HG03342 (cell line): ENCODE results near the gene SIAH3.
"Not testable (repeated sequence)": the region's sequence is repeated elsewhere in the genome, so short reads cannot be mapped to it uniquely, and the experiment has no call there.

Experiments used
- ATAC-seq: cut with Tn5 transposase; IDR thresholded peaks from one replicate; pipeline ENCODE4 v1.9.1; 2021; ENCODE audit warnings: mild to moderate bottlenecking, moderate library complexity; ENCODE audit not compliant: unreplicated experiment

The SIAH3 gene

DNA sequence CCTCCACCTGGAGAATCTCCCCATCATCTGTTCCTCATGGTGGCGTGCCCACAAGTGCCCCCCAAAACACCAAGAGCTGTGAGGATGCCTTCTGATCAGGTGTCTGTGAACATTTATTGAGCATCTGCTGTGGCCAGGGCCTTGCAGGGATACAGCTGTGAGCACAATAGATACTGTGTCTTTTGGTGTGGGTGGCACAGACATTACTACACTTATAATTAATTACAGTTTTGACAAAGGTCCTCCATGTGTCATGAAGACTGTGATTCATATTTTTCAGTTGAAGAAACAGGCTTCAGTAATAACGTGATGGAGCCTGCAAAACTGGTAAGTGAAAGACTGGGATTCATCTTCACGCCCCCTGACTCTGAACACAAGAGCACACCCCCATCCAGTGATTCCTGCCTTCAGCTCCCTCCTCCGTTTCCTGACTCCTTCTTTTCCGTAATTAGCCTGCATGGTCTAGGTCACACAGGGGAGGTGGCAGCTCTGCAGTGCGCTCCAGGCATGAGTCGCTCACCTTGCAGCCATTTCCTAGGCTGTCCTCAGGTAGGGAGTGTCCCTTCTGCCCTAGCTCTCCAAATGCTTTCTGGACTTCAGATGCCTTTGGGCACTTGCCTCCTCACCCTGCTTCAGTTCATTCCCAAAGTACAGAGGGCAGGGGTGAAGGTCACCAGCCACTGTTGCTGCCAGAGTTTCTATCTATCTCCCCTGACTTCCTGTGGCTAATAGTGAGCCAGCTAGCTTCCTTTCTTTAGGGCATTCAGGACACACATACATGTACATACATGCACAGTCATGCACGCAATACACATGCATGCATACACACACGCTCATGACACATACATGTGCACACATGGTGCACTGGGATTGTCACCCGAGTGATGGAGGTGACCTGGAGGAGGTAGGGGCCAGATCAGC is 66.5 kb downstream of the SIAH3 start:
- ATAC-seq = no peak

GRCh38 chr13:45783346-45784043 is 68.1 kb downstream of the SIAH3 start:
- no peak for ATAC-seq

DNA sequence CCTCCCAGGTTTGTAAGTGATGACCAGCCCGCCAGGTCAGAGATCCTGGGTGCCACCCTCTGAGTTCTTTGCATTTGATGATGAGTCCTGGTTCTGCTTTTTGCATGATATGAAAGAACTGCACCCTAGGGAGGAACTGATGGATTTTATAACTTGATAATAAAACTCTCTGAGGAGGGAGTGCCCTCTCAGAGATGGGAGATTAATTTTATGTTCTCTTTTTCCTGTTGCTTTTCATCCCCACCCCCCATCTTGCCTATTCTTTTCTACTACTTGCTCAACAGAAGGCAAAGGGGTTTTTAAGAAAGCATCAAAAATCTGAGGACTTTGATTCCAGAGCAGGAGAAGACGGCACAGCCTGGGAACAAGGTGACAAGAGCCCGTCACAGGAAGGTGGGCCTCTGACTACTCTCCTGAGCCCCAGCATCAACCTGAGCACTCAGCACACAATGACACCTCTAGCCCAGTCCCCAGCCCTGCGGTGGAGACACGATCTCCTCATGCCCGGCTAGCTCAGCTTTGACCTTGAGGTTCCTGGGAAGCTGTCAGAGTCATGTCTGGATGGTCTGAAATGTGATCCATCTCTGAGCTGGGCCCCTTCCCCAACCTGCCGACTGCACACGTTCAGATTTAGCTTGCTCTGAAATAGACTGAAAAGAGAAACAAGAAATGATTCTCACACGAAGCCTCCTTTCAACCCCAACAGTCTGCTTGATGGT is 69.1 kb downstream of the SIAH3 start:
- no peak for ATAC-seq

DNA sequence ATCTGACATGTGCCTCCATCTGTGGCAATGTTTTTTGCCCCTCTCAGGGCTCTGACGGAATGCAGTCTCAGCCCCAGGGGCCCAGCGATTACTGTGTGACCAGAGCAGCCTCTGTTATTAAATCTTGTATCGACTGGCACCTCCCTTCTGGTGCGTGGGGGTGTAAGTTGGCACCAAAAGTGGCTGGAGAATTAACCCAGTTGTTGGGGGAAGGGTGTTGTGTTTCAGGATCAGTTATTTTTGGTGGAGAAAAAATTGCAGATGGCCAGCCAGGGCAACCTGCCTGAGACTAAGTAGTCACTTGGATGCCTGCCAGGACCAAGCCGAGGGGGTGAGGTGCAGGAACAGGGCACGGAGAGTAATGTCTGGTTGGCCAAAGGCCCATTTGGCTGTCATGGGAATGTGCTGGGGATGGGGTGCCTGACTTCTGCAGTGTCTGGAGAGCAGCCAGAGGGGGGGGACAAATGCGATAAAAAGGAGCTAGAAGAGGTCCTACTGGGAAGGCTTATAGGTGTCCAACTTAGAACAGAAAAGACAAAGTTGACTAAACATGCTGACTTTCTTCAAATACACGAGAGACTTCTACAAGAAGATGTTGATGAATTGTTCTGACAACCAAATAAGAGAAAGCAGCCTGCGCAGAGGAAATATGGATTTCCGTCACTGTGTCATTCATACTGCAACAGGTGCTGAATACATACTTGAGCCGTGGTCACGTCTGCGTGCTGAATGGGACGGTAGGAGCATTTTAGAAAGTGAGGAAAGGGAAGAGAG is 69.8 kb downstream of the SIAH3 start:
- ATAC-seq = no peak

DNA sequence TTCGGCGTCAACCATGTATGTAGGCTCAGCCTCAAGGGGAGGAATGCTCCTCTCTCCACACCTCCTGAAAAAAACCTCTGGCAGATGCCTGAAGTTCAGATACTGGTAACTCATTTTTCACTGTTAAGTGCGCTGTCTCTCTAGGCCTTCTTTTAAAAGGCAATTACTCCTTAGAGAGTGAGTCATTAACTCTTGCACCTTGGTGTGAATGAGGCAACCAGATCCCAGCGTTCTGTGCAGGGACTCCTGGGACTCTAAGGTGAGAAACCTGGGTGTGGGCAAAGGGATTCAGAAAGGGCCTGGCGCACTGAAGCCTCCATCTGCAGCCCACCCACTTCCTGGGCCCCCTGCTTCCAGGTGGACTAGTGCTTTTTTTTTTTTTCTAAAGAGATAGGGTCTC is 71.7 kb downstream of the SIAH3 start:
- no peak for ATAC-seq

- no peak for ATAC-seq
Observed at GRCh38 chr13:45778882-45779281, 72.7 kb downstream of the SIAH3 start.

DNA sequence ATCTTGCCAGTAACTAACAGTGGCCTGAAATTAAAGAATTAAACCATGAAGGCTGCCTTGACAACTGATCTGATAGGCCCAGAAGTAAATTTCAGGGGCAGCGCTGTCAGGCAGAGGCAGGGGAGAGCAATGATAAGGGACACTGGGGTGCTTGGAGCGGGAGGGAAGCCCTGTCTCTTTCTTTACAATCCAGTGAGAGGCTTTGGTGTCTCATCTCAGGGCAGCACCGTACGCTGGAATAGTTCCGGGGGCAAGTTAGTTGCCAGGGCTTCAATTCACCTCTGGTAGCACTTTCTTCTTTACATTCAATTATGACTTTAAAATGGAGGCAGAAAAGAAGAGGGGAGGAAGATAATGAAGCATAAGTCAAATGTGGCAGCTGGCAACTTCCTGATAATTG is 74.8 kb downstream of the SIAH3 start:
- no peak for ATAC-seq

DNA sequence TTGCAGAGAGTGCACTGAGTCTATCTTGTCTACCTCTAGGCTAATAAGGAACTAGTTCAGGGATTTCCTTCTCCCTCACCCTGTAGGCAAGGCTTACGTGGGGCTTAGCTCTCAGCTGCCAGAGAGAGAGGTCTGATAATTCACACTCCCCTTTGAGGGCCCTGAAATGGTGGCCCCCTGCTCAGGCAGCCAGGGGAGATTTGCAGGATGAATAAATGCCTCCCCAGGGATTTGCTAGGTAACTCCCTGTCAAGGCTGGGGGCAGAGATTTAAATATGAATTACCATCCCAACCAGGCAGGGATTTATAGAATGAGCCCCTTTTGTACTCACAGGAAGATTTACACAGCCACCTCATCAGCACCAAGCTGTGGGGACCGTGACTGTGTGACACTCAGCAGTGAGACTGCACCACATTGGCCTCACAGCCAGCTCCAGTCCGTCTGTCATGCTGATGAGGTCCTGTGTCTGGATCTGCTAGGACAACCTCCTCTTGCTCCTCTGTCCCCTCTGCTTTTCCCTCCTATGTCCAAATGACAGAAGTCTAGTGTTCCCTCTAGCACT is 76.1 kb downstream of the SIAH3 start:
- ATAC-seq = no peak

DNA sequence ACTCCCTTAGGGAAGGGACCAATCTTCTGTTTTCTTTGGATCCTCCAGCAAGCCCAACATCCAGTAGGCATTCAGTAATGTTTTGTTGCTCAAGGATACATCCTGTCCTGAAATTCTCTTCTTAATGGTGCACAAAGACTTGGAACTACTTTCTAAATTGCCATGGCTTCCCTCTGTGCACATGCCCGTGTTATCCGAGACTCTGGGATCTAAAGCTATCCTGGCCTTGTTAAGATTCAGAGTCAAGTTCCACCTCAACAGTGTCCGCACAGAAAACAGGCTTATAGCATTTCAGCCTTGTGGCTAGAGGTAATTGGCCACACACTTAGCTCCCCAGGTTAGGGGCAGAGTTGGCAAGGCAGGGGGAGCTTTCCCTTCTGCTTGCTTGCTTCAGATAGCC is 77.6 kb downstream of the SIAH3 start:
- no peak for ATAC-seq

DNA sequence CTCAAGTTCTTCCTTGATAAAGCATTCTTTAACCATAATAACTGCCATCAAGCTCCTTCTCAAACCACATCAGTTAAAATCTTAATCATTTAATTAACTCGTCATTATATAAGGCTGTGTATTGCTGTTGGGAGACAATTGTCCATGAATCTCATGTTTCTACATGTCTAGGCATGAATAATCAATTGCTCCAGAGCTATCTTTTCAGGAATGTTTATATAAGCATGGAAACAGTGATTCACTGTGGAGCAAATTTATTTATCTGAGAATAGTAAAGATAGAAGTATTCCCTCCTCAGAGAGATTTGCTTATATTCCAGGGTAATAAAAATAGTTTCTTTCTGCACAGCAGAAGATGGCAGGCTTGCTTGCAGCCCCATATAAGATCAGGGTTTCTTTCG is 78.3 kb downstream of the SIAH3 start:
- ATAC-seq = no peak

DNA sequence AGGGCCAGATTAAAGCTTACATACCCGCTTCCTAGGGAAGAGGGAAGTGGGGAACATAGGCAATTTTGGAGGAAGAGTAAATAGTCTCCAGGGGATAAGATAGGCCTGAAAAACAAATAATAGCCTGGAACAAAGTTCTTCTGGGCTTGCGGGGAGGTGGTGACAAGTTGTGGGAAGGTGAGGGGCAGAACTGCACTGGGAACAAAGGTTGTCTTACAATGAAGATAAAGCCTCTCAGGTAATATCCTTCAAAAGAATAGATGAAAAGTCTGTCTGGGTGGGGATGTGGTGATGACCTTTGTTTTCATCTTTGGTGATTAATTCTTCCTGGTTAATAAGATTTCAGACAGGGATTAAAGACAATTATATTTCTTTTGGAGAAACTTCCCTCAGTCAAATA is 80.7 kb downstream of the SIAH3 start:
- ATAC-seq = no peak

GRCh38 chr13:45768656-45769479 is 82.7 kb downstream of the SIAH3 start:
- no peak for ATAC-seq

DNA sequence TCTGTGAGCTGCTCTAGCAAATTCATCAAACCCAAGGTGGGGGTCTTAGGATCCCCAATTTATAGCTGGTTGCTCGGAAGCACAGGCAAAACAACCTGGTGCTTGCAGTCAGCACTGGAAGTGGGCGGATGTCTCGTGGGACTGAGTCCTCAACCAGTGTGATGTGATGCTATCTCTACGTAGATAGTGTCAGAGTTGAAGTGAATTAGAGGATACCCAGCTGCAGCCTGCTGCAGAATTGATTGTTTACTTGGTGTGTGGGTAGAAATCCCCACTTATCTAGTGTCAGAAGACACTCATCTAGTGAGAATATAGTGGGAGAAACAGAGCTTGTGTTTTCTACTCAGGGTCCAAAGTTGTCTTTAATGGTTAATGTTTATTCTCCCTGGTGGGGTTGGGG is 86.1 kb downstream of the SIAH3 start:
- ATAC-seq = no peak

- no peak for ATAC-seq
Observed at GRCh38 chr13:45763419-45763818, 88.1 kb downstream of the SIAH3 start.

GRCh38 chr13:45757589-45757988 is 94.0 kb downstream of the SIAH3 start:
- not testable (repeated sequence) for ATAC-seq

DNA sequence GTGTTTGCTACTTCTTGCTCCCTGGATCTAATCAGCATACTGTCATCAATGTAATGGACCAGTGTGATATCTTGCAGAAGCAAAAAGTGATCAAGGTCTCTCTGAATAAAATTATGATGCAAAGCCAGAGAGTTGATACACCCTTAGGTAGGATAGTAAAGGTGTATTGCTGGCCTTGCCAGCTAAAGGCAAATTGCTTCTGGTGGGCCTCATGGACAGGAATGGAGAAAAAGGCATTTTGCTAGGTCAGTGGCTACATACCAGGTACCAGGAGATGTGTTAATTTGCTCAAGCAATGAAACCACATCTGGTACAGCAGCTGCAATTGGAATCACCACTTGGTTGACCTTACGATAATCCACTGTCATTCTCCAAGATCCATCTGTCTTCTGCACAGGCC is 95.1 kb downstream of the SIAH3 start:
- not testable (repeated sequence) for ATAC-seq

GRCh38 chr13:45752510-45752909 is 99.0 kb downstream of the SIAH3 start:
- no peak for ATAC-seq

- ATAC-seq = no peak
Observed at GRCh38 chr13:45751885-45752284, 99.7 kb downstream of the SIAH3 start.

- no peak for ATAC-seq
Observed at GRCh38 chr13:45750566-45750965, 101.0 kb downstream of the SIAH3 start.
